ENCODE data around the gene TMEM150C. TPM values are rescaled to one million over a fixed set of nuclear protein-coding genes. Genes with fewer than 3 reads are reported as not detected.

The TMEM150C gene
- total and polyA plus RNA-seq, 2 of the 4 experiments (the other 2 are of a cell fraction), result 0.10 to 0.36 TPM

DNA sequence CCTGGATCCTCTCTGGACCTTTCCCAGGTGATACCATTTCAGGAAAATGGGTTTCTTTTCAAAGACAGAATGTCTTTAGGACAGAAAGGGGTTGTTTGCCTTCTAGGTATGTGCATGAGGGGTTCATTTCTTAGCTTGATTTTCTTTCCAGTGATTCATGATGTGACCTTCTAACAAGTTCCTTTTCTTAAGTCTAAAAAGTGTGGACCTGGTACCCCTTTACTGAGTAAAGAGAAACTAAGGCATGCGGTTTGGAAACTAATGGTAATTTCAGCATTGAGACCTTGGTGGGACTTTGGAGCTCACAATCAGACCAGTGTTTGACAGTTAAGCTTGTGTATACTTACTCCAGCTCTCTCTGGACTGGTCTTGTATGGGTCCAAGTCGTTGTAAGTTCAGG, 122.7 kb downstream of the TMEM150C start:
- Histone ChIP-seq H3K56ac (ENCODE audit: extremely low read depth, insufficient read depth, low read length) (no peak overlapping the region), H2AK9ac (replicated peaks; ENCODE audit: low read depth, low read length, poor library complexity) (no peak overlapping the region), H2AFZ (replicated peaks; ENCODE audit: low read length, poor library complexity) (no peak overlapping the region), H3K9ac (ENCODE audit: low read depth, low read length) (no peak overlapping the region), H3K4me2 (ENCODE audit: low read depth, low read length) (no peak overlapping the region), H3K36me3 (ENCODE audit: control insufficient read depth, insufficient read depth, low read length) (0 out of 2 replicates have a peak, but pooled peaks cover 1% of the 10 kb centered on the region), H2BK15ac (ENCODE audit: low read depth, low read length) (no peak overlapping the region), H4K91ac (ENCODE audit: insufficient read depth, low read depth, low read length) (no peak overlapping the region), H2BK5ac (ENCODE audit: low read depth, low read length, poor library complexity, severe bottlenecking) (no peak overlapping the region), H3K9me3 (ENCODE audit: control insufficient read depth, insufficient read depth, low read length) (no peaks in the 10 kb centered on the region), H3K4me3 (ENCODE audit: insufficient read depth, low read depth, low read length) (no peak overlapping the region), H3K9me1 (ENCODE audit: insufficient read depth, low read length) (peaks cover 17% of the 10 kb centered on the region), H4K5ac (ENCODE audit: low read depth, low read length) (no peak overlapping the region), H4K8ac (ENCODE audit: low read depth in 2 of 2, low read length in 2 of 2) (no peak overlapping the region), H3K23ac (ENCODE audit: low read depth, low read length) (no peak overlapping the region; the same call in 1 of the 2 replicates), H3K4ac (ENCODE audit: low read depth, low read length) (no peak overlapping the region), H3K27ac (ENCODE audit: insufficient read depth, low read length) (no peak overlapping the region), H3K27me3 (ENCODE audit: control insufficient read depth, insufficient read depth, low read length) (no peaks in the 10 kb centered on the region), H3K4me1 (ENCODE audit: control insufficient read depth, insufficient read depth, low read length) (peaks cover 3% of the 10 kb centered on the region), H3K18ac (ENCODE audit: low read depth, low read length) (no peak overlapping the region), H2BK120ac (ENCODE audit: low read depth, low read length) (no peak overlapping the region), H2BK20ac (ENCODE audit: low read depth, low read length) (no peak overlapping the region), H2AK5ac (ENCODE audit: low read depth, low read length) (no peak overlapping the region), H3K14ac (replicated peaks; ENCODE audit: low read depth, low read length) (no peak overlapping the region), H3K79me1 (ENCODE audit: low read depth in 1 of 2, low read length in 2 of 2) (peaks cover 35 to 66% of the 10 kb centered on the region in 2 experiments), H4K20me1 (ENCODE audit: insufficient read depth, low read length) (peaks cover 27% of the 10 kb centered on the region)
- 100% methylated on average over 1 of the region's 2 CpGs; no CpG with 5 or more reads in 1 of the 2 experiments for WGBS, 2 experiments (ENCODE audit: extremely low coverage in 2 of 2, insufficient read length in 1 of 2)
- POLR2A ChIA-PET (ENCODE audit: unreplicated experiment), result interaction anchor here (1.8 kb wide), 1 partner anchor 10 kb away, joined by 5 read pairs; no protein-coding TSS in a partner anchor
- DNase-seq, result no peak
- dilution Hi-C loops (cut with HindIII; ENCODE audit: low sequenced_read_pairs, unreplicated experiment), result no loop called here
- no peak for ATAC-seq (ENCODE audit: low read depth)
- in situ Hi-C loops (cut with MboI; ENCODE audit: low sequenced_read_pairs), result loop anchor here (25.0 kb wide), 1 partner anchor 598 kb away; the partner anchor contains the start of gene COPS4
- TF ChIP-seq CTCF (conservative IDR thresholded peaks at IDR 0.05; ENCODE audit: low read depth, low read length) (no peak), USF2 (IDR thresholded peaks at IDR 0.05; ENCODE audit: low read depth, low read length) (no peak), SMC3 (IDR thresholded peaks at IDR 0.05; ENCODE audit: low read depth, low read length) (no peak), NFE2L2 (IDR thresholded peaks at IDR 0.05; ENCODE audit: low read depth, low read length) (no peak)
- CTCF ChIA-PET, result interaction anchor here (1.4 kb wide), 1 partner anchor 10 kb away, joined by 5 read pairs; no protein-coding TSS in a partner anchor
- BruUV-seq (replicated peaks), result no TSS peak
- intact Hi-C loops (cut with micrococcal nuclease), result no loop called here
